HL-60 (cell line): ENCODE measurements around the gene A3GALT2.

Source experiments
- CTCF ChIP-seq: IDR thresholded peaks from one replicate; pipeline ENCODE4 v1.5.1; 2011; ENCODE audit warnings: low read length, control low read depth, inconsistent platforms; ENCODE audit not compliant: insufficient read depth
- REST ChIP-seq: IDR thresholded peaks from 2 replicates; pipeline ENCODE4 v1.6.1; 2012; ENCODE audit warnings: low read depth; ENCODE audit not compliant: insufficient replicate concordance

GRCh38 chr1:33257772-33258712, 62.9 kb downstream of the A3GALT2 start:
- TF ChIP-seq CTCF, result no peak
- TF ChIP-seq REST, result no peak
